ENCODE measurements around the gene ASB16. TPM values are rescaled to one million over a fixed set of nuclear protein-coding genes. Genes with fewer than 3 reads are reported as not detected.

Gene ASB16
- total and polyA plus RNA-seq, 9 of the 15 experiments (the other 6 are each of a cell fraction or from before 2014, with no cell fraction given): 0.03 to 0.07 TPM; not detected in 7

DNA sequence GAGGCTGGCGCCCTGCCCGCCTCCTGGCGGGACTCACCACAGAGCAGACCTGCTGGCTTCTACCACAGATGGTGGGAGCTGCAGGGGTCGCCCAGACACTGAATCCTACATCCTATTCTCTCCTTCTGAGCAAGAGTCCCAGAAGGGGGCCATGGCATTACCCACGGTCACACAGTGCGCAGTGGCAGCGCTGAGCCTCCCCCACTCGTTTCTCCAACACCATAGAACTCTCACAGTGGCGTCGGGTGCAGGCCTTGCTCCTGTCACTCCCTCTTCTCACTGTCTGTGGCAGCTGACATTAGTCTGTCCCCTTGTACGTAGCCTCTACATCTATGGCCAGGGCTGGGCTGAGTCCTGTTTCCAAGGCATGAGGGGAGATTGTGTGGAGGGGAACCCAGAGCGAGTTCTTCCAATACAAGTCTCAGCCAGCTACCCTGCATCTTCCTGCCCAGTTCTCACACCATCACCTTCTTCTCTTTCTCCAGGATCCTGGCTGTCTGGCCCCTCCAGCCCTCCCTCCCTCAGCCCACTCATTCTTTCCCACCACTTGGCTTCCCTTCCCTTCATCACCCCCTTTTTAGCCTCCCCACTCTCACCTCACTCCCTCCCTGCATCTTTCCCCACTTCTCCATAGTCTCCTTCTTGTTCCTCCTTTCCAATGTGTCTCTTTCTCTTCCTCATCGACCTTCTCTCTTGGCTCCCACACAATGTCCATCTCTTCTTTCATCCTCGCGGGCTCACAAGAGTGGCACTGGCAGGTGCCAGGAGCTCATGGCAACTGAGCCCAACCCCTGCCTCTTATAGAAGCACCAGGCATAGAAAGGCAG is 43.1 kb downstream of the ASB16 start:
- intact Hi-C loops (cut with micrococcal nuclease) (no loop called here), in situ Hi-C loops (cut with MboI) (loop anchor here (5.0 kb wide), 1 partner anchor 114 kb away; no protein-coding TSS in a partner anchor)
- Histone ChIP-seq H3K36me3 (ENCODE audit: control insufficient read depth, insufficient read depth, low read length) (peaks cover 85% of the 10 kb centered on the region), H3K9ac (ENCODE audit: insufficient read depth in 1 of 2, low read depth in 2 of 2, low read length in 2 of 2) (peak overlapping the region in 1 of 2 experiments; percentile 39; a peak in 1 of 4 replicates), H2AFZ (ENCODE audit: low read depth, low read length) (no peak overlapping the region), H3K27ac (ENCODE audit: extremely low read depth, low read depth, low read length) (no peak overlapping the region), H3K4me3 (no peak overlapping the region), H3K27me3 (ENCODE audit: control insufficient read depth in 2 of 2, insufficient read depth in 2 of 2, low read length in 2 of 2) (no peaks in the 10 kb centered on the region), H3K9me1 (ENCODE audit: control insufficient read depth, insufficient read depth, low read length) (peaks cover 4% of the 10 kb centered on the region), H3K79me2 (ENCODE audit: control insufficient read depth, insufficient read depth, low read length) (peaks cover 34% of the 10 kb centered on the region), H4K20me1 (replicated peaks; ENCODE audit: control insufficient read depth, insufficient read depth, low read length) (peaks cover 12% of the 10 kb centered on the region), H3K4me1 (replicated peaks in 1 of 2; ENCODE audit: control insufficient read depth in 2 of 2, insufficient read depth in 2 of 2, low read length in 2 of 2) (peaks cover 26 to 49% of the 10 kb centered on the region in 2 experiments), H3K9me3 (replicated peaks; ENCODE audit: control insufficient read depth, insufficient read depth, low read depth, low read length) (no peaks in the 10 kb centered on the region), H3K4me2 (ENCODE audit: insufficient read depth, low read length) (no peak overlapping the region)
- ChIA-PET CTCF (ENCODE audit: low intra/inter-chr PET ratio) (no interaction called here), POLR2A (interaction anchor here (0.6 to 3.6 kb wide), 19 partner anchors 7 to 286 kb away, joined by 3 to 16 read pairs (median 4); partner anchors contain the start of gene UBTF)
- WGBS (ENCODE audit: insufficient coverage, low coverage, missing lambda C conversion rate): 86% methylated on average over 11 of the region's 15 CpGs
- ATAC-seq: no peak
- DNase-seq (ENCODE audit: extremely low read depth in 1 of 4, low spot score in 3 of 4): no peak
- FAIRE-seq: no peak
- no TSS peak for BruUV-seq (replicated peaks)
- 0 out of 2 replicates have a peak, but pooled peaks have one; percentile 10 for TF ChIP-seq NCOR1 (IDR thresholded peaks at IDR 0.05)
- no peak for TF ChIP-seq SP2 (IDR thresholded peaks at IDR 0.05; ENCODE audit: extremely low read depth, low read depth, low read length, poor library complexity, severe bottlenecking)
- TF ChIP-seq ELF4 (CRISPR knock-in tag; IDR thresholded peaks at IDR 0.05): peak; percentile 87
- no peak for TF ChIP-seq CBX5 (IDR thresholded peaks at IDR 0.05; ENCODE audit: borderline replicate concordance, low read depth)
- TF ChIP-seq, protein P1, sequence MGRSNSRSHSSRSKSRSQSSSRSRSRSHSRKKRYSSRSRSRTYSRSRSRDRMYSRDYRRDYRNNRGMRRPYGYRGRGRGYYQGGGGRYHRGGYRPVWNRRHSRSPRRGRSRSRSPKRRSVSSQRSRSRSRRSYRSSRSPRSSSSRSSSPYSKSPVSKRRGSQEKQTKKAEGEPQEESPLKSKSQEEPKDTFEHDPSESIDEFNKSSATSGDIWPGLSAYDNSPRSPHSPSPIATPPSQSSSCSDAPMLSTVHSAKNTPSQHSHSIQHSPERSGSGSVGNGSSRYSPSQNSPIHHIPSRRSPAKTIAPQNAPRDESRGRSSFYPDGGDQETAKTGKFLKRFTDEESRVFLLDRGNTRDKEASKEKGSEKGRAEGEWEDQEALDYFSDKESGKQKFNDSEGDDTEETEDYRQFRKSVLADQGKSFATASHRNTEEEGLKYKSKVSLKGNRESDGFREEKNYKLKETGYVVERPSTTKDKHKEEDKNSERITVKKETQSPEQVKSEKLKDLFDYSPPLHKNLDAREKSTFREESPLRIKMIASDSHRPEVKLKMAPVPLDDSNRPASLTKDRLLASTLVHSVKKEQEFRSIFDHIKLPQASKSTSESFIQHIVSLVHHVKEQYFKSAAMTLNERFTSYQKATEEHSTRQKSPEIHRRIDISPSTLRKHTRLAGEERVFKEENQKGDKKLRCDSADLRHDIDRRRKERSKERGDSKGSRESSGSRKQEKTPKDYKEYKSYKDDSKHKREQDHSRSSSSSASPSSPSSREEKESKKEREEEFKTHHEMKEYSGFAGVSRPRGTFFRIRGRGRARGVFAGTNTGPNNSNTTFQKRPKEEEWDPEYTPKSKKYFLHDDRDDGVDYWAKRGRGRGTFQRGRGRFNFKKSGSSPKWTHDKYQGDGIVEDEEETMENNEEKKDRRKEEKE (IDR thresholded peaks at IDR 0.05; ENCODE audit: borderline replicate concordance in 1 of 2, control insufficient read depth in 1 of 2, low read depth in 2 of 2, low read length in 1 of 2): peak in 1 of 2 experiments; percentile 50; a peak in 1 of 4 replicates
- TF ChIP-seq, protein P2, sequence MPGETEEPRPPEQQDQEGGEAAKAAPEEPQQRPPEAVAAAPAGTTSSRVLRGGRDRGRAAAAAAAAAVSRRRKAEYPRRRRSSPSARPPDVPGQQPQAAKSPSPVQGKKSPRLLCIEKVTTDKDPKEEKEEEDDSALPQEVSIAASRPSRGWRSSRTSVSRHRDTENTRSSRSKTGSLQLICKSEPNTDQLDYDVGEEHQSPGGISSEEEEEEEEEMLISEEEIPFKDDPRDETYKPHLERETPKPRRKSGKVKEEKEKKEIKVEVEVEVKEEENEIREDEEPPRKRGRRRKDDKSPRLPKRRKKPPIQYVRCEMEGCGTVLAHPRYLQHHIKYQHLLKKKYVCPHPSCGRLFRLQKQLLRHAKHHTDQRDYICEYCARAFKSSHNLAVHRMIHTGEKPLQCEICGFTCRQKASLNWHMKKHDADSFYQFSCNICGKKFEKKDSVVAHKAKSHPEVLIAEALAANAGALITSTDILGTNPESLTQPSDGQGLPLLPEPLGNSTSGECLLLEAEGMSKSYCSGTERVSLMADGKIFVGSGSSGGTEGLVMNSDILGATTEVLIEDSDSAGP (CRISPR knock-in tag; IDR thresholded peaks at IDR 0.05): no peak
- peak; percentile 69; the same call in 1 of the 2 replicates for TF ChIP-seq OTX1 (CRISPR knock-in tag; IDR thresholded peaks at IDR 0.05)
- peak; percentile 71 for TF ChIP-seq POLR2A (conservative IDR thresholded peaks at IDR 0.05)
- TF ChIP-seq THRB (CRISPR knock-in tag; conservative IDR thresholded peaks at IDR 0.05): peak; percentile 98
- peak; percentile 51; the same call in 1 of the 2 replicates for TF ChIP-seq POLR2G (IDR thresholded peaks at IDR 0.05; ENCODE audit: low read depth, low read length)
- TF ChIP-seq ZNF57 (CRISPR knock-in tag; IDR thresholded peaks at IDR 0.05): no peak
